WTC11 (cell line): ENCODE measurements around the gene IFNGR1.

Experiments used
- ERG ChIP-seq: fragments of 250-450 bp; sonication (Bioruptor Pico); IDR thresholded peaks from 2 replicates; pipeline ENCODE4 v1.8.0; 2021; ENCODE audit warnings: mild to moderate bottlenecking
- FOXJ3 ChIP-seq: sonication (generic); formaldehyde crosslinking; IDR thresholded peaks from 2 replicates; pipeline ENCODE4 v1.9.0; 2021; ENCODE audit warnings: missing genetic modification reagents, mild to moderate bottlenecking, borderline replicate concordance
- IRF1 ChIP-seq: sonication (generic); formaldehyde crosslinking; IDR thresholded peaks from 2 replicates; pipeline ENCODE4 v1.8.0; 2023; ENCODE audit warnings: missing genetic modification reagents
- NR2C2 ChIP-seq: sonication (generic); formaldehyde crosslinking; IDR thresholded peaks from 2 replicates; pipeline ENCODE4 v1.8.0; 2022; ENCODE audit warnings: mild to moderate bottlenecking, missing genetic modification reagents
- NR3C1 ChIP-seq: sonication (generic); formaldehyde crosslinking; conservative IDR thresholded peaks from 2 replicates; pipeline ENCODE4 v1.8.1; 2023; ENCODE audit warnings: low read depth, mild to moderate bottlenecking, missing genetic modification reagents
- SP1 ChIP-seq: sonication (generic); formaldehyde crosslinking; conservative IDR thresholded peaks from 2 replicates; pipeline ENCODE4 v1.8.1; 2022; ENCODE audit warnings: missing genetic modification reagents
- TEAD1 ChIP-seq: sonication (generic); formaldehyde crosslinking; IDR thresholded peaks from 2 replicates; pipeline ENCODE4 v1.8.0; 2022; ENCODE audit warnings: mild to moderate bottlenecking, missing genetic modification reagents
- ZNF219 ChIP-seq: sonication (generic); formaldehyde crosslinking; IDR thresholded peaks from 2 replicates; pipeline ENCODE4 v1.8.0; 2023; ENCODE audit warnings: missing genetic modification reagents, mild to moderate bottlenecking, borderline replicate concordance
- TF ChIP-seq, protein P1 (sequence below): fragments of 200-600 bp; IDR thresholded peaks from 2 replicates; pipeline ENCODE4 v1.8.0; 2022; ENCODE audit warnings: antibody characterized with exemption
- TF ChIP-seq, protein P2 (sequence below): sonication (generic); formaldehyde crosslinking; IDR thresholded peaks from 2 replicates; pipeline ENCODE4 v1.8.0; 2022; ENCODE audit warnings: mild to moderate bottlenecking, missing genetic modification reagents

DNA sequence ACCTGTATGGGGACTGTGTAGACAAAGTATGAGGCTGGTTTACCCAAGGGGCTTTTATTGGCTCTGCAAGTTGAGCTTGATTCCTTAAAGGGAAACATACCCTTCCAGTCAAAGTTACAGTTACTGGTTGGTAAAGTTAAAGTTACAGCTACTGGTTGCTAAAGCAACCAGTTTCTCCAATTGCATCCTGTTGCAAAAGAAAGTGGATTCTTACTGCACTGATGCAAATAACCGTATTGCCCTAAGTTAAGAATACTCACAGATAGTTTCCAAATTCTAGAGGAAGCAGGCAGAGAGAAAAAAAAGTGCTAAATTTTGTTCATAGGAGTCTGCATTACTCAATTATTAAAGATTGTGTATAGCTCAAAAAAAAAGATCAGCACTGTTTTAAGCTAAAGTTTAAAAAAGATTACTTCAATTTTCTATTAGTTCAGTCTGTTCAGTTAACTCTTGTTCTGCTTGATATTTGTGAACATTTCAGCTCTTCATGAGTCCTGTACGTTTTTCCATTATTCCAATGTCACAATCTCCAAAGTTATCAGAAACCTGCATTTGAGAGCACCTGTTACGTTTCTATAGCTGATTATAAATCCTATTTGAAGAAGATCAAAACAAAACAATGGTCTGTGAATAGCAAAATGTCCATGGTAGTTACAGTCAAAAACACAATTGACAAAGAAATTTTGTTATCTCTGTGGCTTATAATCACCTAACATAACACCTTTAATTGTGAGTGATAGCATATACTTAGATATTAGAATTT, 37.1 kb downstream of the IFNGR1 start:
- TF ChIP-seq ERG (CRISPR knock-in tag) = no peak
- TF ChIP-seq, protein P1, sequence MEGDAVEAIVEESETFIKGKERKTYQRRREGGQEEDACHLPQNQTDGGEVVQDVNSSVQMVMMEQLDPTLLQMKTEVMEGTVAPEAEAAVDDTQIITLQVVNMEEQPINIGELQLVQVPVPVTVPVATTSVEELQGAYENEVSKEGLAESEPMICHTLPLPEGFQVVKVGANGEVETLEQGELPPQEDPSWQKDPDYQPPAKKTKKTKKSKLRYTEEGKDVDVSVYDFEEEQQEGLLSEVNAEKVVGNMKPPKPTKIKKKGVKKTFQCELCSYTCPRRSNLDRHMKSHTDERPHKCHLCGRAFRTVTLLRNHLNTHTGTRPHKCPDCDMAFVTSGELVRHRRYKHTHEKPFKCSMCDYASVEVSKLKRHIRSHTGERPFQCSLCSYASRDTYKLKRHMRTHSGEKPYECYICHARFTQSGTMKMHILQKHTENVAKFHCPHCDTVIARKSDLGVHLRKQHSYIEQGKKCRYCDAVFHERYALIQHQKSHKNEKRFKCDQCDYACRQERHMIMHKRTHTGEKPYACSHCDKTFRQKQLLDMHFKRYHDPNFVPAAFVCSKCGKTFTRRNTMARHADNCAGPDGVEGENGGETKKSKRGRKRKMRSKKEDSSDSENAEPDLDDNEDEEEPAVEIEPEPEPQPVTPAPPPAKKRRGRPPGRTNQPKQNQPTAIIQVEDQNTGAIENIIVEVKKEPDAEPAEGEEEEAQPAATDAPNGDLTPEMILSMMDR = no peak
- TF ChIP-seq ZNF219 (CRISPR knock-in tag) = no peak
- no peak for TF ChIP-seq NR3C1 (CRISPR knock-in tag)
- TF ChIP-seq, protein P2, sequence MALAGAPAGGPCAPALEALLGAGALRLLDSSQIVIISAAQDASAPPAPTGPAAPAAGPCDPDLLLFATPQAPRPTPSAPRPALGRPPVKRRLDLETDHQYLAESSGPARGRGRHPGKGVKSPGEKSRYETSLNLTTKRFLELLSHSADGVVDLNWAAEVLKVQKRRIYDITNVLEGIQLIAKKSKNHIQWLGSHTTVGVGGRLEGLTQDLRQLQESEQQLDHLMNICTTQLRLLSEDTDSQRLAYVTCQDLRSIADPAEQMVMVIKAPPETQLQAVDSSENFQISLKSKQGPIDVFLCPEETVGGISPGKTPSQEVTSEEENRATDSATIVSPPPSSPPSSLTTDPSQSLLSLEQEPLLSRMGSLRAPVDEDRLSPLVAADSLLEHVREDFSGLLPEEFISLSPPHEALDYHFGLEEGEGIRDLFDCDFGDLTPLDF (CRISPR knock-in tag) = no peak
- TF ChIP-seq TEAD1 = no peak
- no peak for TF ChIP-seq FOXJ3 (CRISPR knock-in tag)
- TF ChIP-seq SP1 = no peak
- no peak for TF ChIP-seq IRF1
- no peak for TF ChIP-seq NR2C2
